ENCODE measurements around the gene CYB561.

DNA sequence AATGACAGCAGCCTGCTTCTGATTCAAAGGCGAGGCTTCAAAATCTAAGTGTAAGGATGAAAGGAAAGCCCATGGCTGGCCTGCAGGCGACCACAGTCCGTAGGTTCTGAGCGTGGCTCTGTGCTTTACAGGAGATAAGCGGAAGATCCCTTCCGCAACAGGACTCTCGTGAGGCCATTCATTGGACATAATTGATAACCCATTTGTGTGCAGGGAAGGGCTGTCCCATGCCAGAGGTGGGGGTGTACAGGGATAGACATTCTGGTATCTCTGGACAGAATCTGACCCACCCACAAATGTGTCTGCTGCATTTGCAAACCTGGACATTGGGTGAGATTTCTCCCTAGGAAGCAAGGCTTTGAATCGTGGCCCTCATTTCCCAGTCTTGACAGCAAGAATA is 4.0 kb downstream of the CYB561 start:
- no peak for TF ChIP-seq CTCF (IDR thresholded peaks at IDR 0.05)
- no peak for TF ChIP-seq EZH2 (IDR thresholded peaks at IDR 0.05; ENCODE audit: borderline replicate concordance, insufficient read depth, low read depth, low read length, poor library complexity, severe bottlenecking)
